ENCODE data around the gene CYB5R2.

CYB5R2 gene

DNA sequence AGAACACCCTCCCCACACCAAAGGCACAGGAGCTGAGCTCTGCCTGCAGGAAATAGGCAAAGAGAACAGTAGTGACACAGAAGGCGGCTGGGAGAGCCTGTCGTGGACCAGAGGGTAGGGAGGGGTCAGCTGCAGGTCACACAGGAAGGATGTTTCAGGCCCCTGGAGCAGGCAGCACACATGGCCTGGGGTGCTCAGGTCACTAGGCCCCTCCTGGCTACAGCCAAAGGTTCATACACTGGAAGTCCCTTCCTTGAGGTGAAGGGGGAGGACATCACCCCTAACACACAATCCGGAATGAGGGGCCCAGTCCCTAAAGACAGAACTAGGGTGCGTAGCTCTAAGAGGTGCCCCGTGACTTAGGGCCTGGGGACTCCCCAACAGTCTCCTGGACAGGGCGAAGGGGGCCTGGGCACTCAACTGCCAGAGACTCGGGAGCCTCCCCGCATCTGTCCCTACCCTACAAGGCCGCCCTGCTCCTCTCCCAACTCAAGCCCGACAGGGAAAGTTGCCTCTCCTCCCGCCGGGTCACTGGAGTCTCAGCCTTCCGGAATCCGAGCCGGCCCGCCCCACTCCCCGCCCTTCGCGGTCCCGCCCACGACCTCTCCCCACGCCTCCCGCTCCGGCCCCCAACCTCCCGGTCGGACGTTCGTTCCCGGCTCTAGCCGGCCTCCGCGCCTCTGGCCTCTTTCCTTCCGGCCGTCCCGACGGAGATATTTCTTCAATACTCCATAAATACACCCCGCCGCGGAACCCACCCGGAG, at the start of gene CYB5R2:
Gene CYB5R2 (minus strand): TSS at position 541 of the 764 bp plus-strand sequence. CDS start 675 bp downstream, outside the sequence.
- no peak for DNase-seq (ENCODE audit: low read depth, low spot score)

DNA sequence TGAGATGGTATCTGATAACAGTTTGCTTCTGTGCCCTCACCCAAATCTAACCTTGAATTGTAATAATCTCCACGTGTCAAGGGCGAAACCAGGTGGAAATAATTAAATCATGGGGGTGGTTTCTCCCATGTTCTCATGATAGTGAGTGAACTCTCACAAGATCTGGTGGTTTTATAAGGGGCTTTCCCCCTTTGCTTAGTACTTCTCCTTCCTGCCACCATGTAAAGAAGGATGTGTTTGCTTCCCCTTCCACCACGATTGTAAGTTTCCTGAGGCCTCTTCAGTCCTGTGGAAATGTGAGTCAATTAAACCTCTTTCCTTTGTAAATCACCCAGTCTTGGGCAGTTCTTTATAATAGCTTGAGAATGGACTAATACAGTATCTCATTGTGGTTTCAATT, 41.5 kb upstream of the CYB5R2 start:
- DNase-seq (ENCODE audit: low read depth, low spot score) = no peak

DNA sequence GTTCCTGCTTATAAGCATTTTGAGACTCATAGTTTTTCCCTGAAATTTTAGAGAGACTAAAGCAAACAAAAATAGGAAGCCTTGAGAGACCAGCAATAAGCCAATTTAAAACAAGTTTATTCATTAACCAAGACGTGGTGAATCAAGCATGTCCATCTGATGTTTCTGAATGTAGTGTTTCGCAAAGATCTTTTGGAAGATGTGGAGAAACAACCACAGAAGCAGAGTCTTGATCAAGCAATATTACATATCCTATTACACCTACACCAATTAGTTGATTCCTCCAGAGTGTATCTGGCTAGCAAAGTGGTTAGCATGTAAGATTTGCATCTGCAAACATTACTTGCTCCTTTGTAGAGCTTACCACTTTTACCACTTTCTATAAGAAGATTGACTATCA, 33.1 kb upstream of the CYB5R2 start, which contains the start of gene OVCH2:
Gene OVCH2 (minus strand): TSS at position 101 of the 400 bp plus-strand sequence. CDS start 83 bp downstream, at position 18.
- no peak for DNase-seq (ENCODE audit: low read depth, low spot score)

DNA sequence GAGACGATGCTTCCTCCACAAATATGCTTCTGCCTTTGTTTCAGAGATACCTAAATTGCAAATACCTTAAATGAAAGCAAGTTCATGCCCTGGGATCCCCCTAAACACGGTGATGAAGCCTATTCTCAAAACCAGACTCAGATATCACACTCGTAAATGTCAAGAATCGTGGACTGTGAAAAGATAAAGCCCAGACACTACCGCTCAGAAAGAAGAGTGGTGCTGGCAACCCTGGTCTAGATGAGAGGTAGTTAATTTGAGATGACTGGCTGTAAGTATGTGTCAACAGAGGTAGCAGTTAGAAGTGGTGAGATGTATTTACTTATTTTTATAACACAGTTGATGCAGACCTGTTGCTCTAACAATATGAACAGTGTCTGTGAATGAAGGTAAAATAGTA, 30.4 kb upstream of the CYB5R2 start:
- DNase-seq (ENCODE audit: low read depth, low spot score) = no peak

DNA sequence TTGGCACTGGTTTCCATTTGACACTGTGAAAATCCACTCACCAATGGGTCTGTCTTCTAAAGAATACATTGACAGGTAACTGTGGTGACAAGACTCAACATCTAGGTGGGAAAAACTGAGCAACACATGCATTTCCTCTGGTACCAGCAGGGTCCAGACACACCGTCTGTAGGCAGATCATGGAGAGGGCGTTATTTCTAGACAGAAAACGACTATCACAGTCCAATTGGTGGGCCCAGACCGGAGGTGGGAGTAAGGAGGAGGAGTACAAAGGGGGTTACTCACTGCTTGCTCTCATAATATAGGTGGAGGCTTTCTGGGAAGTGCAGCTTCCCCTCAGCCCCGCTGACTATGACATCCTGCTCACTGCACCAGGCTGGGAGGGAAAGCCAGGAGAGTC, 23.1 kb upstream of the CYB5R2 start:
- no peak for DNase-seq (ENCODE audit: low read depth, low spot score)

DNA sequence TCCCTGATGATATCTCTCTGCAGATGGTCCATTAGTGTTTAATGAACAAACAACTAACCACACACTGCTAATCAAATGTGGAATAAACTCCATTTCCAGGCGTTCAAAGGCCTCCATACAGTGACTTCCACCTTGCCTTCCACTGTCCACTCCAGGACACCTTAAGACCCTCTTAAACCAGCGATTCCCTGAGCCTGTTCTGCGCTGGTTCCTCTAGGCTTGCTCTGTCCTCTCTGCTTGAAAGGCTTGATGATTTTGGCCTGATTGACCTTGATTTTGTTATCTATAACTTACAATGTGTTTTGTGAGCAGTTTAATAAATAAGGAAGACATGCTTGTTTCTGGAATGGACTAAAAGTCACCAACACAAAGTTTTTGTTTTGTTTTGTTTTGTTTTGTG, 20.9 kb upstream of the CYB5R2 start:
- DNase-seq (ENCODE audit: low read depth, low spot score) = no peak

DNA sequence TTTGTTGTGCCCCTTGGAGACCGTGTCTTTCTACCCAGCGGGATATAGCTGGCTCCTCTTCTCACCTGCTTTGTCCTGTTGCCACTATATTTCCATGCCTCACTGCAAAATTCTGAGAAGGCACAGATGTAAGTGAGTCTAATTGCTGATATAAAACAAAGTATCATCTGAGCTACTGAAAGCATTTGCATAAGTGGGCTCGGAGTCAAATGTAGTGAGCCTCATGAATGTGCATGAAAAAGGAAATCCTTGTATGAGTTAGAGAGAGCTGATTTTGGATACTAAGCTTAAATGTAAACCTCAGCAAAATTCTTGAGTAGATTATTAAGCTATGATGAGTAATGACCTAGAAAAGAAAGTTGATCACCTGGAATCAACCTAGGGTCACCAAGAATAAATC, 19.1 kb upstream of the CYB5R2 start:
- no peak for DNase-seq (ENCODE audit: low read depth, low spot score)

DNA sequence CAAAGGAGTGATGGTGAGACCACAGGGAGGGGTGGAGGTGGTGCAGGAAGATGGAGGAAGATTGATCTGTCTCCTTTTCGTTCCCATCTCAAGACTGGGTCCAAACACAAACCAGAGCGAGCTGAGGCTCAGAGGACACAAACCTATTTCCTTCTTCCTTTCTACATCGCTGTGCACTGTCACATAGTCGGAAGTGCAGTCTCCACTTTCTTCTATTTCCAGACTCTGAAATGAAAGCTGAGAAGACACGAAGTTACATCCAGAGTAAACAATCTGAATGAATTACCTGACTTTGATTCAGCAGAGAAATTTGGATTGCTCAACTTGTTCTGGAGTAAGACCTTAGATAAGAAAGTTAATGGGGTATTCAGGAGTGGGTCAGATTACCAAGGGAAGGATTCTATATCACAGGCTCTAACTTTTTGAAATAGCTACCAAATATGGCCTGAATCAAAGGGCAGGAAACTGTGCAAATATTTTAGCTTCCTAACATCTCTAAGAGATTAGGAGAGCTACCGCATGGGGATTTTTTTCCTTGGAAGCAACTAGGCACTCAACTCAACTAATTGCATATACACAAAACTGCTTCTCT, 18.6 kb upstream of the CYB5R2 start:
- no peak for DNase-seq (ENCODE audit: low read depth, low spot score)

DNA sequence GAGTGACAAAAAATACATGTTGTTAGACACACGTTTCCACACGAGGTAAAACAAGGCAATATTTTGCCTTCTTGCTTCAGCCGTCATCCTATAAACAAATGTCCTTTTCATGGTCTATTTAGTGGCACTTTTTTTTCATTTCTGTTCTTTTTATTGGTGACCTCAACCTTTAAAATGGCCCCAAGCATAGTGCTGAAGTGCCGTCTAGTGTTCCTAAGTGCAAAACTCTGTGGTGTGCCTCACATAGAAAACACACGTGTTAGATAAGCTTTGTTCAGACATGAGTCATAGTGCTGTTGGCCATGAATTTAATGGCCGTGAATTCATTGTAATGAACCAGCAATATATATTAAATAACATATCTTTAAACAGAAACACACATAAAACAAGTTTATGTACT, 17.3 kb upstream of the CYB5R2 start:
- DNase-seq (ENCODE audit: low read depth, low spot score) = no peak

DNA sequence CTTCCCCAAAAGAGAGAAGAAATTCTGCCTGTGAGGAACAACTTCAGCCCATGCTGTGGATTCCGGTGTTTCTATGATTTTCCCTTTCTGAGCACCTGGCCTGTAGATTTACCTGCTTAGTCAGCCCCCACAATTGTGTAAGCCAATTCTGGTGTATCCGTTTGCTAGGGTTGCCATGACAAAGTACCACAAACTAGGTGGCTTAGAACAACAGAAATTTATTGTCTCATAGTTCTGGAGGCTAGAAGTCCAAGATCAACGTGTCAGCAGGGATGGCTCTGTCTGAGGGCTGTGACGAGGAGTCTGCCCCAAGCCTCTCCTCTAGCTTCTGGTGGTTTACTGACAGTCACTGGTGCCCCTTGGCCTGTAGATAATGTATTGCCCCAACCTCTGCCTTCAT, 15.9 kb upstream of the CYB5R2 start:
- DNase-seq (ENCODE audit: low read depth, low spot score) = no peak

DNA sequence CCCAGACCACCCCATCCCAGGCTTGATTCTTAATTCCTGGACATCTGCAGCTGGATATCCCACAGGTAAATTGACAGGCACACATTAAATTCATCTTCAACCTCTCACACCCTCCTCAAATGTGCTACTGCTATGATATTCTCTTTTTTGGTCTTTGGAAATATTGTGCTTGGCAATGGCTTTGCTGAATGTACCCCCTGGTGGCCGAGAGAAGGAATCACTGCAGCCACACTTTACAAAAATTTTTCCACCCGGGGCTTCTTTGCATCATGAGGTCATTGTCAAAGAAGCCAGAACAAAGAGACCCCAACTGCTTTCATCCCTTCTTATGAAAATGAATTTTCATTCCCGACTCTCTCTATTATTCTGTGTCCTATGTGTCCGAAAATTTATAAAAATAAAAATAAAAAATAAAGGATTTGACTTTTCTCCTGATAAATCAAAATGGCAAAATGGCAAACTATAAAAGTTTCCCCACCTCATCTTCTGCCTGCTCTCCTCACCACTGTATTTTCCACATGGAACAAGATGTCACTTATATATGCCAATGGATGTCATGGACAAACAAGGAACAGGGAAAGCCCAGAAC, 15.0 kb upstream of the CYB5R2 start:
- DNase-seq (ENCODE audit: low read depth, low spot score) = no peak

DNA sequence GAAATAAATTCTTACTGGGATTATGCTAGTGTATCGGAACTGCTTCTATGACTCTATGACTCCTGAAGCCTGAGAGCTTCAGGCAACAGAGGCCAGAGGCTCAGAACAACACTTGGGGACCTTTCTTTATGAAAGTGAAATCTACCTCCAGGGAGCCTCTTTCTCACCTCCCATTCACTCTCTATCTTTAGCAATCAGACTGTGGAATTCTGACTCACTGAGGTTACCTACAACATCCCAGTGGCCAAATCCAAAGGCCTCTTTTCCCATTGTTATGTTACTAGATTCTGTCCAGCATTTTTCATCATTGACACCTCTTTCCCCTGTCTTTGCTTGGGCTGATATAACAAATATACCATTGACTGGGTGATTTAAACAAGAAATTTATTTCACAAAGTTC, 14.1 kb upstream of the CYB5R2 start:
- no peak for DNase-seq (ENCODE audit: low read depth, low spot score)

DNA sequence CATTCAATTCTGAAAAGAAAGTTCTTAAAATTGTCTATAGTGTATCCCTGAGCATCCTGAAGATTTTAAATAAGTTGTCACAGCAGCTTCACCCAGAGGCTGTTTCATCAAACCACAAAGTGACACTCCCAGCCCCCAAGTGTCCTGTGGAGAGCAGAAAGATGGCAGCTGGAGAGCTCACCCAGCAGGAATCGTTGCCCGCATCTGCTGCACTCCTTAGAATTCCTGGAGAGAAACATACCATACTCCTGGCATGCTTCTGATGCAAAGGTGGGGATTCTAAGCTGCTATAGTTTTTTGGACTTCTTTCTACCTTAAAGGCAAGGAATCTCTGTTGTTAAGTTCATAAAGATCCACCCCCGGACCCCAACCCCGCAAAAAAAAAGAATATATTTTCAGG, 13.5 kb upstream of the CYB5R2 start:
- no peak for DNase-seq (ENCODE audit: low read depth, low spot score)

DNA sequence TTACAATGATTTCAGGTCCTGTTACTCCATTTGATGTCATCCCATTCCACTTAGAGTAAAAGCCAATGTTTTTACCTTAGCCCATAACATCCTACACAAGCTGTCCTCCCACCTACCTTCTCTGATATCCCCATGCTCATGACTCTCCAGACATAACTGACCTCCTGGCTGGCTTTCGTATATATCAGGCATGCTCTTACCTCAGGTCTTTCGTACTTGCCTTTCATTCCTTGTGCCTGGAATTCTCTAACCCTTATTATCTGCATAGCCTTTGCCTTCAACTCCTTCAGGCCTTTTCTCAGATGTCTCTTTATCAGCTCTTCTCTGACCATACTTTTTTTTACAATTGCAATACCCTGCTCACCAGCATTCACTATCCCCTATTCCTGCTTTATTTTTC, 10.3 kb upstream of the CYB5R2 start:
- DNase-seq (ENCODE audit: low read depth, low spot score) = no peak

DNA sequence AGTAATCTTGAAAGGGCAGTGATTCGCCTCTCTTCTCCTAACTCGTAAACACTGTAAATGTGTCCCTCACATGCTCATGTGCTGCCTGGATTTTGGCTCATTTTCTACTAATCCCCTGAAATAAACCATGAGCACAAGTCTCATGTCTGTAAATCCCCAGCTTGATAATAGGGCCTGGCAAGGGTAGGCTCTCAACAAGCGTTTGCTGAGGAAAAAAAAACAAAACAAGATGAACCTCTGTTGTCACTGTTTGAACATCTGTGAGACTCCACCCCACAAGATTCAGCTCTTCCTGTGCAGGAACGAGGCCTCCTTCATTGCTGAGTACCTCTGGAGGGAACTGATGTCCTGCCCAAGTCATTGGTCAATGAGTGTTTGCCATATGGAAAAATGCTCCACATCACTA, 4.5 kb upstream of the CYB5R2 start:
- DNase-seq (ENCODE audit: low read depth, low spot score) = no peak

DNA sequence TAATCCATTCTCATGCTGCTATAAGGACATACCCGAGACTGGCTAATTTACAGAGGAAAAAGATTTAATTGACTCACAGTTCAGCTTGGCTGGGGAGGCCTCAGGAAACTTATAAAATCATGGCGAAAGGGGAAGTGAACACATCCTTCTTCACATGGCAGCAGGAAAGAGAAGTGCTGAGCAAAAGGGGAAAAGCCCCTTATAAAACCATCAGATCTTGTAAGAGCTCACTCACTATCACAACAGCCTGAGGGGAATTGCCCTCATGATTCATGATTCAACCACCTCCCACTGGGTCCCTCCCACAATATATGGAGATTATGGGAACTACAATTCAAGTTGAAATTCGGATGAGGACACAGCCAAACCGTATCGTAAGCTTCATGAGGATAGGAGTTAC, 3.8 kb upstream of the CYB5R2 start:
- no peak for DNase-seq (ENCODE audit: low read depth, low spot score)

DNA sequence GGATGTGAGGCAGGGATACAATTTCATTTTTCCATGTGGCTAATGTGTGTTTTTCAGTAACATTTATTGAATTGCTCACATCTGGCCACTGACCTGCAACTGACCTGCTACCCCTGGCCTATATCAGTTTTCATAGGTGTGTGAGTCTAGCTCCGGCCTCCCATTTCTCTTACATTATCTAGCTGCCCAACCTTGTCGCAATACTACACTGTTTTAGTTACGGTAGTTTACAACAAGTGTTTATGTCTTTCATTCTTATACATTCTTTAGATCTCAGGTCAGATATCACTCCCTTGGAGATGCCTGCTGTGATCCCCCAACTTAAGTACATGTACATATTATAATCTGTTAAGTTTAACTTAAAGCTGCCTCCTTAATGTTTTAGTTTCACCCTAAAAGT, 2.3 kb upstream of the CYB5R2 start:
- DNase-seq (ENCODE audit: low read depth, low spot score) = no peak

DNA sequence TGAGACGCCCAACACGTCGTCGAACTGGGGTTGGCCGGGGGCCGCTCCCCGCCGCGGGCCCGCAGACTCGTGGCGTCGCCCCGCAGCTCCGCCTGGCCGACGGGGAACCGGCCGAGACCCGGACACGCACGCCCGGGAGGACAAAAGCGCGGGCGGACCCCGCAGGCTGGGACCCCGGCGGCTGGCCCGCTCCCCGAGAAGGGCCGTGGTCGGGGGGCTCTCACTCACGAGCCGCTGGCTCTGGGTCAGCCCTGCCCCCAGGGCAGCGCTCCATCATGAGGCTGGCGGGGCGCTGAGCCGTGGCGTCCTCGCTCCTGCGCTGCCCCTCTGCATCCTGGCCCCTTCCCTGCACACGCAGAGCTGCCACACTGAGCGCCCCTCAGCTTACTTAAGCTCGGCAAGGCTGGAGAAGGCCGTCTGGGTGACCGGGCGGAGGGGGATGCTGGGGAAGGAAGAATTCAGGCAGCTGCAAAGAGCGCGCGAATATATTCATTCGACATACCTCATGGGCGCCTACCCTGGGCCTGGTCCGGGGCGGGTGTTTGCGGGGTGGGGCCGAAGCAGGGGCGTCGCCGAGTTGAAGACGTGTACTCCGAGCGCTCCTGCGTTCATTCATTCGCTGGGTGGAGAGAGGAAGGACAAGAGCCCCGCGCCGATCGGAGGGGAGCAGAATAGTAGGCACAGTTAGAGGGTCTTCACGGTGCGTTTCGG, 579 bp upstream of the CYB5R2 start:
- DNase-seq (ENCODE audit: low read depth, low spot score) = no peak

DNA sequence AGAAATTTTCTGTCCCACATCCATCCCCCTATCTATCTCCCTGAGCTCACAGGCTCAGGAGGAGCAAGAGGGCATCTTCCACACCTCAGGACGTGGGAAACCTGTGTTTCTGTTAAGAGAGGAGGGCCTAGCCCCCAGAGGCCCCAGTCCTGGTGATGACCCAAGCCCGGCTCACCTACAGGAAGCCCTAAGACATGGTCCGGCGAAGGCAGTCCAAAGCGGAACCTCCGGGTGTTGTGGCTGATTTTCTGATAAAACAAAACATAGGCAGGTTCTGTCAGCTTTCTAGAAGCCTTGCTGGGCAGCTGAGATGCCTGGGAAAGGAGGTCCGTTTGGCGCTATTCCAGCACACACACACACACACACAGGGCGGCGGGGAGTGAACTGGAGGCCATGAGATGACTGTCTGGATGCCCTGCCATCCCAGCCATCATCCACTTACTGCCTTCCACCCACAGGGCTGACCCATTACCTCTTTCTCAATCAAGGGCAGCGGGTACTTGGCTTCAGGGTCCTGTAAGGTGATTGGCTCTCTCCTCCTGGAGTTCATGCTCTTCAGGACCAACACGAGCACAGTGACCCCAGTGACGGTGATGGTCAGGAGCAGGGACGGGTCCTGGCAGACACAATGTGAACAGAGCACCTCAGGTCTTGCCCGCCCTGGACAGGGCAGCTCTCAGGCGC, 882 bp downstream of the CYB5R2 start:
- DNase-seq (ENCODE audit: low read depth, low spot score) = no peak

DNA sequence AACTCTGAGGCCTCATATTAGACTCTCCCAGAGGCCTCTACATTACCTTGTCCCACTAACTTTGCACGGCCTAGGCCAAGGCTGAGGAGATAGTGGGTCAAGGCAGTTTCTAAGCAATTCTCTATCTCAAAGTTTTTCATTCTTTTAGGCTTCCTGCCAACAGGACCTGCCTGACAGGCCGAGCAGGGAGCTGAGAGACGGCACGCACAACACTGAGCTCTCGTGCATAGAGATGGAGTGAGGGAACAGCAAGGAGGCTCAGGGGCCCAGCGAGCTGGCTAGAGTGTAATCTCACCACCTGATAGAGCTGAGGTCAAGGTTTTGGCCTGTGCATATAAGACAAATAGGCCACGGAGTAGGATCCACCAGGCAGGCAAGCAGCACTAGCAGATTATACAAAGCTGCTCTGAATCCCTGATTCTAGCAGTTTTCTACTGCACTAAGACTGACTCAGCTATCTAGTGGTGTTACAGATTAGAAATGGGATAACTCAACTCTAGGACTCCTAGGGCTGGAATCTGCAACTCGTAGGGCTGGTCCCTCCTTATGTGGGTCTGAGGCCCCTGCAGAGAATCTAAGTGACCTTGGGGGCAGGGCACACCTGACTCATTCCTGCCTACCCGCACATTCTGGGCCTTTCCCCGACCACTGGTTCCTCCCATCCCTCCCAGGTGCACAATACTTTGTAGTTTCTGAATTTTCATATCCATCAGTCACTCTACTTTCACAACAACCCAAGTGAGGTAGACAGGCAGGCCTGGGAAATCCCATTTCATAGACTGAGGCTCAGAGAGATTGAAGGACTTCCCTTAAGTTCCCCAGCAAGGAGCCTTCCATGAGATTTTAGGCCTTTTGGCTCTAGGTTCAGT, 1.7 kb downstream of the CYB5R2 start:
- DNase-seq (ENCODE audit: low read depth, low spot score) = no peak

DNA sequence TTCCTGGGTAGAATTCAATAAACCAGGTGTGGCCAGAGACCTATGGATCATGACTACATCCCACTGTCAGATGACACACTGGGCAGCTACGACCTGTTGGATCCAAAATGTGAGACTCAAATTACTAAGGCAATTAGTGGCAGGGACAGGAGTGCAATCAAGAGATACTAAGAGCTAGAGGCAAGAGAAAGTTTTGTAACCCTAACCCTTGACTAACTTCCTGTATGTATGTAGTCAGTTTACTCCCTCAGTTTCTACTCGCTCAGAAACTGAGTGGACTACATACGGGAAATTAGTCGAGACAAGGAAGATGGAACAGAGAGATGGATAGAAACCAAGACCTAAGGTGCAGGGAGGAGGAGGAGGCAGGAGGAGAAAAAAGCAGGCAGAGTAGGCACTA, 2.7 kb downstream of the CYB5R2 start:
- DNase-seq (ENCODE audit: low read depth, low spot score) = no peak
